Measurements from ENCODE around the gene CD300LD.

The CD300LD gene

GRCh38 chr17:74603037-74603635, 11.1 kb upstream of the CD300LD start:
- DNase-seq (ENCODE audit: low read depth, low spot score), result no peak
- H3K4me3 ChIP-seq (ENCODE audit: low read depth, low read length), result no peak overlapping the region
- in situ Hi-C loops (cut with HindIII; ENCODE audit: low sequenced_read_pairs), result no loop called here
- no peak for TF ChIP-seq CTCF (IDR thresholded peaks at IDR 0.05; ENCODE audit: low read depth, low read length)

GRCh38 chr17:74601944-74602572, 10.0 kb upstream of the CD300LD start:
- TF ChIP-seq CTCF (IDR thresholded peaks at IDR 0.05; ENCODE audit: low read depth, low read length), result peak; percentile 66
- in situ Hi-C loops (cut with HindIII; ENCODE audit: low sequenced_read_pairs), result no loop called here
- H3K4me3 ChIP-seq (ENCODE audit: low read depth, low read length), result no peak overlapping the region
- peak; percentile 8 for DNase-seq (ENCODE audit: low read depth, low spot score)

DNA sequence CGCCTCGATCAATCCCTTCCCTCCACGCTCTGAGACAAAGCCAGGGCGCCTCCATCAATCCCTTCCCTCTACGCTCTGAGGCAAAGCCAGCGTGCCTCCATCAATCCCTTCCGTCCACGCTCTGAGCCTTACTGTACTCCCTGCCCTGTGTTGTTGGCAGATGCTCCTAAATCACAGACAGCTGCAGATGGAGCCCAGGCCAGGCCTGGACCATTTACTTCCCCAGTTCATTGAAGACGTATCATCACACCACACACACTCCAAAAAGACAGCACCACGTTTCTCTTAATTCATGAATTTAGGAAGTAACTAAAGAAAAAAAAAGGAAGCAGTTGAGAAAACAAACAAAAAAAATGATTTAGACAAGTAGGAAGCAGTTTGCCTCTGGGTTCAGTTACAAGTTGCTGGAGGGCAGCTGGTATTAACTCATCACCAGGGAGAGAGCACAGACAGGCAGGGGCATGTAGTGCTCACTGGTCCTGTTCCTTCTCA, 7.4 kb upstream of the CD300LD start:
- in situ Hi-C loops (cut with HindIII; ENCODE audit: low sequenced_read_pairs), result no loop called here
- DNase-seq (ENCODE audit: low read depth, low spot score), result no peak
- no peak for TF ChIP-seq CTCF (IDR thresholded peaks at IDR 0.05; ENCODE audit: low read depth, low read length)
- H3K4me3 ChIP-seq (ENCODE audit: low read depth, low read length), result no peak overlapping the region

DNA sequence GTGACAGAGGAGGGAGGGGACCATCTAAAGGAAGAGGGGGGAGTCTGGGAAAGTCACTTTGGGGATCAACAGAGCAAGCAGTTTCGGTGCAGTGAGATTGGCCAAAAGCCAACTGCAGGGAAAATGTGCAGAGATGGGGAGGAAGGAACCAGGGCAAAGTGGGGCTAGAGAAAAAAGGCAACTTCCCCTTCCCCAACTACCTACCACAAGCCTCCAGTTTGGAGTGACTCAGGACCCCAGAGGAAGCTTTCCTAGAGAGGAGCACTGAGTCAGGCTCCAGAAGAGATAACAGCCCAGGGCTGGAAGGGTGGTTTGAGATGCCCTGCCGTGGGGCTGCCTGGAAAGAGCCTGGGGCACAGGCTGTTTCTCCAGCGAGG, 6.9 kb upstream of the CD300LD start:
- no peak for DNase-seq (ENCODE audit: low read depth, low spot score)
- TF ChIP-seq CTCF (IDR thresholded peaks at IDR 0.05; ENCODE audit: low read depth, low read length), result no peak
- H3K4me3 ChIP-seq (ENCODE audit: low read depth, low read length), result no peak overlapping the region
- in situ Hi-C loops (cut with HindIII; ENCODE audit: low sequenced_read_pairs), result no loop called here

GRCh38 chr17:74598346-74599022, 6.4 kb upstream of the CD300LD start:
- no peak overlapping the region for H3K4me3 ChIP-seq (ENCODE audit: low read depth, low read length)
- in situ Hi-C loops (cut with HindIII; ENCODE audit: low sequenced_read_pairs), result no loop called here
- DNase-seq (ENCODE audit: low read depth, low spot score), result no peak
- no peak for TF ChIP-seq CTCF (IDR thresholded peaks at IDR 0.05; ENCODE audit: low read depth, low read length)

DNA sequence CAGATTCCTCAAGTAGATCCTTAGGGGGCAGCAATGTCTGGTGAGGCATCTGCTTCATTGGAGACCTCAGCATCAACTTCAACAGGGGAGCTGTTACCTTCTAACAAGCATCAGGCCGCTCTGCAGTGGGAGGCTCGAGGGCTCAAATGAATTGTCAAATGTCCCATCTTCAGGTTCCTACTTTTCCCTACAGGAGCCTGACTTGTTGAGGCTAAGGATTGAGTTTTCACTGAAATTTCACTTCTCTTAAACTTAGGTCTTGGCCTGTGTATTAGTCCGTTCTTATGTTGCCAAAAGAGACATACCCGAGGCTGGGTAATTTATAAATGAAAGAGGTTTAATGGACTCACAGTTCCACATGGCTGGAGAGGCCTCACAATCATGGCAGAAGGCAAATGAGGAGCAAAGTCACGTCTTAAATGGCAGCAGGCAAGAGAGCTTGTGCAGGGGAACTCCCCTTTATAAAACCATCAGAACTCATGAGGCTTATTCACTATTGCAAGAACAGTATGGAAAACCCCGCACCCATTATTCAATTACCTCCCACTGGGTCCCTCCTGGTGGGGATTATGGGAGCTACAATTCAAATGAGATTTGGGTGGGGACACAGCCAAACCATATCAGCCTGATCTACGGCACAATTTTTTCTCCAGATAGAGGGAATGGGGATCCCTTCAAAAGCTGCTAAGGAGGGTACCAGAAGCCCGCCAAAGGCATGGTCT, 5.1 kb upstream of the CD300LD start:
- TF ChIP-seq CTCF (IDR thresholded peaks at IDR 0.05; ENCODE audit: low read depth, low read length), result no peak
- in situ Hi-C loops (cut with HindIII; ENCODE audit: low sequenced_read_pairs), result no loop called here
- DNase-seq (ENCODE audit: low read depth, low spot score), result no peak
- H3K4me3 ChIP-seq (ENCODE audit: low read depth, low read length), result no peak overlapping the region
